NCI-H1105 (cell line): ENCODE measurements around the gene MTG2.
"Not testable (repeated sequence)": the region's sequence is repeated elsewhere in the genome, so short reads cannot be mapped to it uniquely, and the experiment has no call there.

Experiments used
- DNase-seq: peaks from one replicate; lab custom pipeline; 2025; lab: John Stamatoyannopoulos, UW

The MTG2 gene

DNA sequence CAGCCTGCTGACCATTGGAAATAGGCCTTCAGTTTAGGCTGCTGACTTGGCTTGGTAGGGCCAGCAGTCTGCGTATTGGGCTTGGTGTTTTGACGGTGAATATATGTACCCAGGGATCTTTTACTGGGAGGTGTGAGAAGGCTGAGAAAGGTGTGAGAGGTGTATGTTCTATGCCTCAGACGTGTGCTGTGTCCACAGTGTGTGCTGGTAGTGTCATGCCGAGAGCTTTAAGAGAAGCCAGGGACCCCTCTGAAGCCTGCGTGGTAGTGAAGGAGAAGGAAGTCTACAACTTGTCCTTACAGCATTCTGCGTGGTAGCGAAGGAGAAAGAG lies 37.2 kb upstream of the MTG2 start:
- no peak for DNase-seq

DNA sequence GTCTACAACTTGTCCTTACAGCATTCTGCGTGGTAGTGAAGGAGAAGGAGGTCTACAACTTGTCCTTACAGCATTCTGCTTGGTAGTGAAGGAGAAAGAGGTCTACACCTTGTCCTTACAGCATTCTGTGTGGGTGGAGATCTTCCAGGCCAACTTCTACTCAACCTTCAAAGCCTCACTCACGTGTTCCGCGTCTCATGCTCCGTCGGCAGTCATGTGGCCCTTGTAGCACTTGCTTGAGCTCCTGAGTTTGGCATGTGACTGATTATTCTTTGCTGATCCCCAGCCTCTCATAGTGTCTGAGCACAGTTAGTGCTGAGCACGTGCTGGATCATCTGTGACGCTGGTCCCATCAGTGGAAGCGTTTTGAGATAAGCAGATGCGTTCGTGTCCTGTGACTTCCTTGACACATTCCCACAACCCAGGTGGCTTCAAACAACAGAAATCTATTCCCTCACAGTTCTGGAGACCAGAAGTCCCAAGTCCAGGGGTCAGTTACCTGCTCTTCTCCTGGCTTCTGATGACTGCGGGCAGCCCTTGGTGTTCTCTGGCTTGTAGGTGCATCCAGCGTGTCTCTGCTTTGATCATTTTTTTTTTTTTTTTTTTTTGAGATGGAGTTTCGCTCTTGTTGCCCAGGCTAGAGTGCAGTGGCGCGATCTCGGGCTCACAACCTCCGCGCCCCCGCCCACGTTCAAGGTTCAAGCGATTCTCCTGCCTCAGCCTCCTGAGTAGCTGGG lies 36.6 kb upstream of the MTG2 start:
- DNase-seq, result no peak

DNA sequence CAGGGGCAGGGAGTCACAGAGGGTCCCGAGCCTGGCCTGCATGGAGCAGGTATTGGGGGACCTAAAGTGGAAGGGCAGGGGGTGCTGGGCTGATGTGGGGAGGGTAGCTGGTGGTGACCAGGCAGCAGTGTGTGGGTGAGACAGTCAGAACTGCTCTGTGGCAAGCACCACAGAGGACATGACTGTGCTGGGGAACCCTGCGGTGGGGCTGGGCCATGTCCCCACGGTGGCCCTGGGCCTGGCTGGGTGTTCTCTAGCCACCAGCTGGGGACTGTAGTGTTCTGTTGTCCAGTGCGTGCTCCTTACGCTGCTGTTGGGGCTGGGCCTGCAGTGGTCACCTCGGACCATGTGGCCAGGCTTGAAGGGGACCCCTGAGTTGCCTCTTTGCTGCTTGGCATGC lies 35.7 kb upstream of the MTG2 start:
- no peak for DNase-seq

DNA sequence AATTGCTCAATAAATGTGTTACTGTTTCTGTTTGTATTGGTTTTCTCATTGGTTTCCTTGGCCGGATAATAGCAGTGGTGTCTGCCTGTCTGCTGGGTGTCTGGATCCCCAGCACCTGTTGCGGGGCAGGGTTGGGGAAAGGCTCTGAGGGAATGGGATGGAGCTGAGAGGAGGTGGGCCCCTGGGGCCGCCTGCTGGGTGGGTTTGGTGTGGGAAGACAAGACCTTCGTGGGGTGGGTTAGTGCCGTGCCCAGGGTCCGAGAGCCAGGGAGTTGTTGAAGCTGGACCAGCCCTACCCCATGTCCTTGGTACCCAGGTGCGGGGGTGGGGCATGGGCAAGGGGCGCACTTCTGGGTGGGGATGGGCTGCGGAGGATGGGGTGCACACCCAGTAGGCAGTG lies 35.3 kb upstream of the MTG2 start:
- DNase-seq, result no peak

DNA sequence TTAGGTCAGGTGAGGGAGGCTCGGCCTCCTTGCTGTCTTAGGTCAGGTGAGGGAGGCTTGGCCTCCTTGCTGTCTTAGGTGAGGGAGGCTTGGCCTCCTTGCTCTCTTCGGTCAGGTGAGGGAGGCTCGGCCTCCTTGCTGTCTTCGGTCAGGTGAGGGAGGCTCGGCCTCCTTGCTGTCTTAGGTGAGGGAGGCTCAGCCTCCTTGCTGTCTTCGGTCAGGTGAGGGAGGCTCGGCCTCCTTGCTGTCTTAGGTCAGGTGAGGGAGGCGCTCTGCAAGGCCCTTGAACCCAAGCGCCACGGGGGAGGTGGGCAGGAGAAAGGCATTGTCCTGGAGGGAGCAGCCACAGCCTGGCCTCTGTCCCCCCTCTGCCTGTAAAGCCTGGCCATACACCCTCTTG lies 34.4 kb upstream of the MTG2 start:
- DNase-seq, result not testable (repeated sequence)

DNA sequence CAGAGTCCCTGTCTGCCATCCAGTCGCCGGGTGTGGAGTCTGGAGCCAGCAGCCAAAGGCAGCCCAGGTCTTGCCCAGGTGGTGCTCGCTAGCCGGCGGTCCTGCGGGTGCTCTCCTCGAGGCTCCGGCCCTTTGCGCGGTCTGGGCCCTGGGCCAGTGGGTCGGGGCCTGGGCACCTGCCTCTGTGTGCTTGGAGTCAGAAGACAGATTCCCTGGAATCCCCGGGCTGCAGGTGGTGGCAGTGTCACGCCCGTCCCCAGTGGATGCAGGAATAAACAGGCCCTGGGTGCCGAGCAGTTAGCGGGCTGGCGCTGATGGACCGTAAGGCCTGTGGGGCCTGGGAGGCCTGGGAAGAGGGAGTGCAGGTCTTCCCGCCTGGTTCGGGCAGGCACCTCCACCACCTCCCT lies 33.9 kb upstream of the MTG2 start:
- DNase-seq, result no peak

DNA sequence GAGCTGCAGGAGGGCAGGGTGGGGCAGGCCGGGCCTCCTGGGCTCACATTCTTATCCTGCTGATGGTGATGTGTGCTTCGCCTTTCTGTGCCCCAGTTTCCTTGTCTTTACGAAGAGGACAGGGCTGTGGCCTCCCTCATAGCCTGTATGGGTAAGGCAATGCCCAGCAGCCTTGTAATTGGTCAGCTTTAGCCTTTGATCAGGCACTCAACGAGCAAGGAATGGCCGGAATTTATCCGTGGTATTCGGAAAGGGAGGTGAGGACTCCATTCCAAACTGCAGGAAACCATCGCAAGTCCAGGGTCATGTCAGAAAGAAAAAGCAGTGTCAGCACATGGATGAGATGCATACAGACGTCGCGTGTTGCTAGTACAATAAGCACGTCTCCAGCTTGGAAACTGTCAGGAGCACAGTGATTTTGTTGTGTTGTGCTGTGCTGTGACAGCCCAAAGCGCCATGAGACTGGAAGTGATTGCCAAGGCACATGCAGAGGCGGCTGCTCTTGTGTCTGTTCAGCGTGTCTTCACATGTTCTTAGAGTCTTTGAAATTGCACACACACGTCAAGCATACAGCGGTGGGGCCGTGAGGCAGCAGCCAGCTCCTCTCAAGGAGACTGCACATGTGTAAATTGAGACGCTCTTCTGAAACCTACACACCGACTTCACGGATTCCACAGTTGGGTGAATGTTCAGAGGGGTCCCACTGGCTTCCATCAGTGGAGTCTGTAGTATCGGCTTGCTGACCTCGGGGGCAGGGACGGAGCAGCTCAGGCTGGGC lies 33.1 kb upstream of the MTG2 start:
- DNase-seq, result no peak

DNA sequence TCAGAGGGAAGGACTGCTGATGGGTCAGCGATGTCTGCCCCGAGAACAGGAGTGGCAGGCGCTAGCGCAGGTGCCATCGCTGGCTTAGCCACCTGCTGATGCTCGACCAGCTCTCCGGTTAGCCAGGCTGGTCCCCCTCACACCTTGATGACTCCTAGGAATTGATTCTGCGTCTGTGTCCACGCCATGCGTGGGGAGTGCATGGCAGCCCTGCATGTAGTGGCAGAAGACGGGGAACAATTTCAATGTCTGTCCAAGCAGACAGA lies 32.6 kb upstream of the MTG2 start:
- no peak for DNase-seq

DNA sequence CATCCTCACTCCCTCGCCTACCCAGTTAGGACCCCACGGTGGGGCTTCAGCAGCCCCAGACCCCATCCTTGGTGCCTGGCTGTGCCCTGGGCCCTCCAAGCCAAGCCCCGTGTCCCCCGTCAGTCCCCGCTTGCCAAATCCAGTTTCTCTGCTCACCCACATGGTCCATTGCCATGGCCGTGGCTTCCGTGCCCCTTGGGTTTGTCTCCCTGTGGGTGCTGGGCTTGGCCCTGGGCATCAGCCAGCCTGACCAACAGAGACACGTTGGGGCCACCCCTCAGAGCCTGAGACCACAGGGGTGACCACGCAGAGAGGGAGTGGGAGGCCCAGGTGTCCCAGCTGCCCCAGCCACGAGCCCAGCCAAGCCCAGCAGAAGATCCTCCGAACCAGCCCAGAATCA lies 31.6 kb upstream of the MTG2 start:
- no peak for DNase-seq

DNA sequence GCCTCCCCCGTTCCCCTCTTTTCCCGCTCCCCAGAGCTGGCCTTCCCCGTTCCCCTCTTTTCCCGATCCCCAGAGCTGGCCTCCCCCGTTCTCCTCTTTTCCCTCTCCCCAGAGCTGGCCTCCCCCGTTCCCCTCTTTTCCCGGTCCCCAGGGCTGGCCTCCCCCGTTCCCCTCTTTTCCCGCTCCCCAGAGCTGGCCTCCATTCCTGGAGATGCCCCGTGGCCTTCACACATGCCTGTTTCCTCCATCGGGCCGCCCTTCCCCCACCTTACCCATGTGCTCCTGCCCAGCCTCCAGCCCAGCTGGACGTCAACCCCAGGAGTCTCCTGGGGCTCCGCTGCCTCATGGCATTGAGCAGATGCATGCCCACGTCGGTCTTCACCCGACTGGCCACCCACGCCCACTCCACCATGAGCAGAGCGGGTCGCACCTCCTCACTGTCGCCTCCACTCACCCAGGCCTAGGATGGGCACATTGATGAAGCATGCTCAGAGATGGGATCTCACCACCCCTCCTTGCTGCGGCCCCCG lies 30.9 kb upstream of the MTG2 start:
- DNase-seq, result no peak

DNA sequence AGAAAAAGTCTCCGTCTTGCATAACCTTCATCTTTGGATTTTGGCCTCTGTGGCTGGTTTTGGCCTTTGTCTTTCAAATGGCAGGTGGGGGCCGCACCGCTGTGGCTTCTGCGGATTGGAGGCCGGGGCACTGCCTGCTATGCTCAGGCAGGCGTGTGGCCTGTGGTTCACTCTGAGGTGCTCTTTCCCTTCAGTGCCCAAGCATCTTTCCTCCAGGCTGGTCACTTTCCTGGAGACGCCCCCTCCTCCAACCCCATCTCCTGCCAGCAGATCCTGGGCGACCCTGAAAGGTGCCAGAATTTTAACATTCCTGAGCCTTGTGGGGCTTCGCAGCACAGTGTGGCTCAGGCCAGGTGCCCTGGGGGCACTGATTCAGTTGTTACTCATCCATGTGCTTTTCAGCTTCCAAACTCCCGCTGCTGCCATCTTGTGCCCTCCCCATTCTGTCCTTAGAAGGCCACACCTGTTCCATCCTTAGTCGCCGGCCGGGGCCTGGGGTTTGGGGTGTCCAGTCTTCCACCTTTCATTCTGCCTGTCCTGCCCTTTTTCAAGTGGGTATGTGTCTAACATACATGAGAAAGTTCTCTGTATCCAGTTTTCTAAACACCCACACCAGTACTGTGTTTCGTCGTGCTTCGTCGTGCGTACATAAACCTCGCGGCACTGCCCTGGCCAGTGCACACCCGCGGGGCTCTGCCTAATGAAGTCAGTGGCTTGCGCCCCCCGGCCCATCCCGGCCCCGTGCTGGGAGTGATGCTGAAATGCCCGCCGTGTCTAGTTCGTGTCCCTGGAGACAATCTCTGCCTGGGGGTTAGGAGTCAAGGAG lies 27.2 kb upstream of the MTG2 start:
- no peak for DNase-seq

DNA sequence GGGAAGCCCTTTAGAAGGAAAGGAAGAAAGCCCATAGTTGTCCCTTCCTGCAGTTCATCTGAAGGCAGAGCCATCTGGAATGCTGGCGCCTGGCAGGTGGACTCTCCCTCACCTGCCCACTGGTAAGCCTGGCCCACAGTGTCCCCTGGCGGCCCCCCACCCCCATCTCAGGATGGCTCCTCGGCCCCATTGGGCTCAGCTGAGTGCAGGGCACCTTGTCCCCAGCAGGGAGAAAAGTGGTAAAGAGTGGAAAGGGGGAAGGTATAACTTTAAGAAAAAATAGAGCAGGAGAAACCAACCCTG lies 26.6 kb upstream of the MTG2 start:
- no peak for DNase-seq

DNA sequence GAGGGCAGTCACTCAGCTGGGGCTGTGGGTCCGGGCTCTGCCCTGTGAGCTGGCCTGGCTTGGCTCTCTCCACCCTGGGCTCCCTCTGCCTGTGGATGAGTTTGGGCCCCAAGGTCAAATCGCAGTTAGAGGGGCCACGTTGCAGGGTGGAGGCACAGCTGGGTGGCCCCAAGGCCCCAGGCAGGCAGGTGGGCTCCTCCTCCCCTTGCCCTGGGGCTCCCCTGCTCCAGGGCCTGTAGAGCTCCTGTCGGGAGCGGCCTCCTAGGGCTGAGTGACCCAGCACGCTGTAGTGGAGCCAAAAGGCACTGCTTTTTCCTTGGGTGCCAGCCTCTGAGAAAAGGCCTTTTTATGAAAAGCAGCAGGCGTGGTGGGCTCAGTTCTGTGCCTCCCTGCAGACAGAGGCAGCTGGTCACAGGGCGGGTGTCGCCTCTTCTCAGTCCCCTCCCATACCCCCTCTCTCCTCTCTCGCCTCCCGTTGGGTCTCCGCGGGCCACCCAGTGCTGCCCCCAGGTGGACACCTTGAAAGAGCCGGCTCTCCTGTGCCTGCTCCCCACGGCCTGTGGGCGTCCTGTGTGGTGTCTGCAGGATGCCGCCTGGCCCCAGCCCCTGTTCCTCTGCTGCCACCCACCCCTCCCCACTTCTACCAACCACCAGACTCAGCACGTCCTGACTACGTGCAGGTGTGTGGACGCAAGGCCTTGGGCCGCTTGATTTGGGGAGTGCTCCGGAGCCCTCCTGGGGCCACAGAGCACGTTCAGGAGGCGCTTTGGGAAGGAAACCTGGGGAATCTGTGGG lies 26.0 kb upstream of the MTG2 start:
- DNase-seq, result no peak

DNA sequence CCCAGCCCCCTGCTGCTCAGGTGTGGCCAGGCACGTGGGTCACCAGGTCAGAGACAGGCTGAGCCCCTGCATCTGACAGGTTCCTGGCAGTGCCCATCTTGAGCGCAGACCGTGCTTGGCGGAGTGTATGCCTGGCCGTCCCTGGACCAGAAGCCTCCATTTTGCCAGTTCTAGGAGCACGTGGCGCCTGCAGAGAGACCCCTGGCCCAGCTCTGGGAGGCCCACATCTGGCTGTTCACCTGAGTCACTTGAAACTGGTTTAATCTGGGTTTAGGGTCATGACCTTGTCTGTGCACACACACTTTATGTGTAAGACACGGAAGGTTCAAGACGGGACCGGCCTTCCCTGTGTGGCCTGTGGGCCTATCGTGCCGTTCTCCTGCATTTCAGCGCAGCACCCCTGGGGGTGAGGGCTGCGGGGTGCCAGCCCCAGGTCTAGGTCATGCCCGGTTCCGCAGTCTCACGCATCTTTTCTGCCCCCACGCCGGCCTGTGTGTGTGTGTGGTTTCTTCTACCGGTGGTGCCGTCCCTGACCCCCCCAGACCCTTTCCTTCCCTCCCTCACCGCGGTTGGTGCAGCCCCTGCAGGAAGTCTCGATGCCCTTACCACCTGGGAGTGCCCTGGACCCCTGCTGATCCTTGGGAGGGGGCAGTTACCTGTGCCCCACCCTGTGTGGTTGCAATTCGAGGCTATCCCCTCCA lies 25.3 kb upstream of the MTG2 start:
- no peak for DNase-seq

DNA sequence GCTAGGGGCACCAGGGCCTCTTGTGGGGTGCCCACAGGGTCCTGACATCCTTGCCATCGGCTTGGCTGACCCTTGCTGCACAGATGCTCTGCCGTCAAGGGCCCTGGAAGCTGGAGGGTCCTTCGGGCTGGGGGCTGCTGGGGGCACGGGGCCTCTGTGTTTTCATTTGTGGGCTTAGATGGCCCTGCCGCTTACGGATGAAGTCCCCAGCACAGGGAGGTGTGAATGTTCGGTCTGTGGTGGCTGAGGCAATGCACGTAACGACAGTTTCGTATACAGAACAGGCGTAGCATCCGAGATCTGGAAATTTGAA lies 24.8 kb upstream of the MTG2 start:
- DNase-seq, result no peak

DNA sequence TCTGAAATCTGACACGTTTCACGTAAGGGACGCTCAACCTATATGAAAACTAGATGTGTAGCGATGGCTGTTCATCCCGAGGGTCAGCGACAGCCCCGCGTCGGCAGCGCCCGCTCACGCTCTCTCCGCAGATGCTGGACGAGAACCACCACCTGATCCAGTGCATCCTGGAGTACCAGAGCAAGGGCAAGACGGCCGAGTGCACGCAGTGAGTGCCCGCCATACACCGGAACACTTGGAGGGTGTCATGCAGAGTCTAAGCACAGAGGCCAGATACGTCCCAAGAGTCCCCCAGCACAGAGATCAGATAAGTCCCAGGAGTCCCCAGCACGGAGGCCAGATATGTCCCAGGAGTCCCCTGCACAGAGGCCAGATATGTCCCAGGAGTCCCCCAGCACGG lies 24.3 kb upstream of the MTG2 start:
- DNase-seq, result no peak

DNA sequence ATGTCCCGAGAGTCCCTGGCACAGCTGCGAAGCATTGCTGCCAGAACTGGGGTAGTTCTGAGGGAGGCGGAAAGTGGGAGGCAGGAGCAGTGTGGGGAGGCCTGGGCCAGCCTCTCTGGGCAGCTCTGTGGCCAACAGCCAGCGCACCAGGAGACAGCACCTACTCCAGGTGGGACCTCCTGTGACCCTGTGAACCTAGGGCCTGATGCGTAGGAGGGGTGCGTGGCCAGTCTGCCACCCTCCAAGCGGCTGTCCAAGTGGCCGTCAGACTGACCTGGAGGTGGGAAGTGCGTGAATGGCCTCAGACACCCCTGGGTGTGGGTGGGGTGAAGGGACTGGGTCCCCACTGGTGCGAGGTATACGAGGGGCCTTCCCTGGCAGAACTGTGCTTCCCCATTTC lies 23.8 kb upstream of the MTG2 start:
- no peak for DNase-seq

DNA sequence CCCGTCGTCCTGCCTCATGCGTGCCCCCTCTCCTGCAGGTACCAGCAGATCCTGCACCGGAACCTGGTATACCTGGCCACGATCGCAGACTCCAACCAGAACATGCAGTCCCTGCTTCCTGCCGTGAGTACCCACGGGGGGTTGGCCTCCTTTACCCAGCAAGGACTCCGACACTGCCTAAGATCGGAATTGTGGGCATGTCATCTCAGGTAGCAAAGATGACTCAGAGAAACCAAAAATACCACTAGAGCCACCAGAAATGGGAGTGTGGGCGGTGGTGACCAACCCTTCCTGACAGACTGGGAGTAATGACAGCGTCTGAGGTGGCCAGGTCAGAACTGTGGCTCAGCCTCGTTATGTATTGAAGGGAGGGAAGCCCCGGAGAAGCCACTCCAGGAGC lies 23.0 kb upstream of the MTG2 start:
- DNase-seq, result no peak

DNA sequence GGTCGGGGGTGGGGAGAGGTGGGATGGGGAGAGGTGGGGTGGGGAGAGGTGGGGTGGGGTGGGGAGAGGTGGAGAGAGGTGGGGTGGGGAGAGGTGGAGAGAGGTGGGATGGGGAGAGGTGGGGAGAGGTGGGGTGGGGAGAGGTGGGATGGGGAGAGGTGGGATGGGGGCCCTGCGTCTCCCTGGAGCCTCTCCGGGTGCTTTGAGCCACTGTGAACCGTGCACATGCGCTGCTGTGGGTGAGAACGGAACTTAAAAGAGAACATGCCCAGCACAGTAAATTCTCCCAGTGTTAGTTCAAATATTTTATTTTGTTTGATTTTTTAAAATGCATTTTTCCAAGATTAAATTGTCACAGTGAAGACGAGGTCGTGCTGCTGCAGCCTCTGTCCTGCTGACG lies 22.6 kb upstream of the MTG2 start:
- no peak for DNase-seq

DNA sequence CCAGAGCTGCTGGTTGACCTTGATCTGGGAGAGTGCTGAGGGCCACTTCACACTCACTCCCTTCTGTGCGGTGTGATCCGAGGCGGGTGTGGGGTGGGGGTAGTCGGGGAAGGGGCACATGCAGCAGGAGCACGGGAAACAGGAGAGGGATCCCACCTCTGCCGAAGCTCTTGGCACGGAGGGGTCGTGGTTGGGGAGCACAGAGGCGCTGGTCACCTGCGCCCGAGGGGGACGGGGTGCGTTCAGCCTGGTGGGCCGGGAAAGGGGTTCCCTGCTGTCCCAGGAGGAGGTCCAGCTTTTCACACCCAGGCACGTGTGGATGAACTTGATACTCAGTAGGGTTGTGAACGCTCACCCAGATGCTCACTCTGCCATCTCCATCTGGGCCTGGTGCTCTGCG lies 22.0 kb upstream of the MTG2 start:
- DNase-seq, result no peak

DNA sequence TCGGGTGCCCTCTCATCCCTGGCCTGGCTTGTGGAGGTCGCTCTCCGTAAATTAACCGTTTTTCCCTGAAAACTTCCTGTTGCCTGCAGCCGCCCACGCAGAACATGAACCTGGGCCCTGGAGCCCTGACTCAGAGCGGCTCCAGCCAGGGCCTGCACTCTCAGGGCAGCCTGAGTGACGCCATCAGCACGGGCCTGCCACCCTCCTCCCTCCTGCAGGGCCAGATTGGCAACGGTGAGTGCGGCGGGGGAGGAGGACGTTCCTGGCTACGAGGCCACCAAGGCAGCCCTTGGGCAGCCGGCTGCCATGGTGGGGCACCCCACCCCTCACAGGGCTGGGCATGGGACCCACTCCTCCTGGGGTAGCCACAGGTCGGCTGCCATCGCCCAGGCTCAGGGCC lies 21.5 kb upstream of the MTG2 start:
- DNase-seq, result no peak
